GM13976 (cell line): Measurements from ENCODE around the gene MITF.

Experiments used
- DNase-seq: peaks from one replicate; pipeline ENCODE4 v3.0.0; 2012; ENCODE audit warnings: low spot score
- CTCF ChIP-seq: IDR thresholded peaks from 2 replicates; pipeline ENCODE4 v1.5.1; 2012; ENCODE audit warnings: borderline replicate concordance, mild to moderate bottlenecking; ENCODE audit not compliant: insufficient read depth; ENCODE audit errors: extremely low read depth, missing control alignments, control extremely low read depth
- in situ Hi-C: fragments of 300-500 bp; cut with MboI; formaldehyde crosslinking; loops from one replicate; pipeline ENCODE4 v1.12.0; 2022; ENCODE audit warnings: low sequenced_read_pairs, mixed read lengths, inconsistent platforms; ENCODE audit not compliant: unreplicated experiment

Gene MITF

DNA sequence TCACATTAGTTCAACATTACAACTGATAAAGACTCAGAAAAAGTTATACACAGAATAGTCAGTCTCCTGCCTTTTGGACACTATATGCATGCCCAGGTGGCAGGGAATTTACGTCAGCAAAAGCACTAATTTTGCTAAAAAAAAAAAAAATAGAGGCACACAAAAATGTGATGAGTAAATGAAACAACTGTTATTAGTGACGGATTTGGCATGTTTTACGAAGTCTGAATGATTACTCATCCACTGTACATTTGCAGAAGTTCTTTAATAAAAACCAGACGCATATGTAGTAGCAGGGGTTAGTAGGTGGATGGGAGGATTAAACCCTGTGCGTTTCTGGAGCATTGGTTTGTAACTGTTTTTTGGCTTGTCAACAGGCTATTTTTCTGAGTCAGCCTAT lies 99.0 kb downstream of the MITF start:
- in situ Hi-C loops = no loop called here
- DNase-seq = no peak
- TF ChIP-seq CTCF = no peak

GRCh38 chr3:69838696-69839515 lies 99.6 kb downstream of the MITF start:
- DNase-seq = no peak
- TF ChIP-seq CTCF = no peak
- in situ Hi-C loops = no loop called here

DNA sequence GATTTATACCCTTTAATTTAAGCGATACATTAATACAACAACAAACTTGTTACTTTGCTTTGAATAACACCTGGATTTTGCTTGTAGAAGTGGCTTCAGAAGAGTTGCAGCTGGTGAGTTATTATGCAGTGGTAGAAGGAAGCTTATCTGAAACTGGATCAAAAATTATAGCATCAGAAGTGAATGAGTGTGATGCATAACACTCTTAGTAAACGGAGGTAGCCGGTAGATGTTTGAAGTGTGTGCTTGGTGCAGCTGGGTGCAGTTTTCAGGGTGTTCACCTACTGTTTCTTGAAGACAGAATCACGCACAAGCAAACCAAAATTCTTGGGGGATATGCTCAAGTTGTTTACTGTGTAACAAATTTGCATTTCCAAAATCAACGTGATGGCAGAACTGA lies 103.1 kb downstream of the MITF start:
- no peak for TF ChIP-seq CTCF
- in situ Hi-C loops = no loop called here
- no peak for DNase-seq

DNA sequence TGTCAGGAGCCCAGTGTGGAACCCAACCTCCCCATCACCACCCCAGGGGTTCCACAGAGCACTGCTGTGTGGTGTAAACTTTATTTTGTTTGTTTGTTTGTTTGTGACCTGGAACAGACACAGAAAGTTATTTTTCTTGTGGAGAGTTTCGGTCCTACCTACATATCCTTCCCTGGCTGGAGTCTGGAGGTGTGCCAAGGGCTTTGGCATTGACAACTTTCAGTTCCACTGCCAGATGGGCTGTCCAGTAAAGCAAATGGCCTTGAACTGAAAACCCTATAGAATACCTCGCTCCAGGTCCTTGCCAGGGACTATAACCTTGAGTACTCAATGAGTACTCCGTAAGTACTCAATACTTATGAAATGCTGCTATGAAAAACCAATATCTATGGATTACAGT lies 103.5 kb downstream of the MITF start:
- in situ Hi-C loops = no loop called here
- no peak for DNase-seq
- TF ChIP-seq CTCF = no peak

DNA sequence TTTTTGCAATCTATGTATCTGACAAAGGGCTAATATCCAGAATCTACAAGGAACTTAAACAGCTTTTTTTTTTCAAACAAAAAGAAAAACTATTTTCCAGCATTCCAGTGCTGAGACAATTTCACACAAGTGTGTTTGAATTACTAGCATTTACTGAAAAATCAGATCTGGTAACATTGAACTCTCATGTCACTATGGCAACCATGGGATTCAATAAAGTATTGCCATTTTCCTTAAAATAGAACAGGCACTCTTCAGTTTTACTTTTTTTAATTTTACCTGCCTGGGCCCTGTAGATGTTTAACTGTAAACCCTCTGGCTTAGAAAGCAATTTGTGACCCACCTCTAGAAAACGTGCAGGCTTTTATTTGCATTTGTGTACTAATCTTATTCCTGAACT lies 105.4 kb downstream of the MITF start:
- in situ Hi-C loops = no loop called here
- no peak for DNase-seq
- no peak for TF ChIP-seq CTCF

DNA sequence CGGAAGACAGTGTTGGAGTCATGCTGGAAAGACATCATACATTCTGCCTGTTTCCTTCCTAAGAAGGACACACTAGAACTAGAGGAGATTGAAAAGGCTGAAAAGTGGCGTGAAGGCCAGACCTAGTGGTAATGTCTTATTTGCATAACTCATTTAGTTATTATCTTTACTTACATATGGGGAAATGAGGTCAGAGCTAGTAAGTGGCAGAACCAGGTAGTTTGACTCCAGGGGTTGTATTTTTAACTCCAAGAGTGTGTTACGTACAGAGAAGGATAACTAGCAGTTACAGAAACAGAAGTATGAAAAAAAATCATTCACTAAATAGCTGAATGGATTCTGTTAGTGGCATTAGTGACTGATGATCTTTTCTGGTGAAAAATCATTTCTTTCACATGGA lies 108.0 kb downstream of the MITF start:
- in situ Hi-C loops = no loop called here
- no peak for DNase-seq
- TF ChIP-seq CTCF = no peak
